AG09309 (cell line): ENCODE data around the gene CTNND1.
"Not testable (repeated sequence)": the region's sequence is repeated elsewhere in the genome, so short reads cannot be mapped to it uniquely, and the experiment has no call there.

ENCODE experiments used
- DNase-seq: peaks from one replicate; pipeline ENCODE4 v3.0.0-alpha.2; 2010; ENCODE audit warnings: low read depth
- H3K4me3 ChIP-seq: 2 replicates; pipeline ENCODE4 v1.5.1; 2011; ENCODE audit warnings: mild to moderate bottlenecking, low read depth, low read length, moderate library complexity; ENCODE audit not compliant: control insufficient read depth
- CTCF ChIP-seq: IDR thresholded peaks from 2 replicates; pipeline ENCODE4 v1.5.1; 2011; ENCODE audit warnings: mild to moderate bottlenecking, low read depth, low read length, inconsistent platforms; ENCODE audit not compliant: insufficient read depth, control insufficient read depth; ENCODE audit errors: missing control alignments

Gene CTNND1

GRCh38 chr11:57815476-57815875 lies 53.9 kb downstream of the CTNND1 start:
- no peak for TF ChIP-seq CTCF
- H3K4me3 ChIP-seq = no peak overlapping the region
- DNase-seq = no peak

DNA sequence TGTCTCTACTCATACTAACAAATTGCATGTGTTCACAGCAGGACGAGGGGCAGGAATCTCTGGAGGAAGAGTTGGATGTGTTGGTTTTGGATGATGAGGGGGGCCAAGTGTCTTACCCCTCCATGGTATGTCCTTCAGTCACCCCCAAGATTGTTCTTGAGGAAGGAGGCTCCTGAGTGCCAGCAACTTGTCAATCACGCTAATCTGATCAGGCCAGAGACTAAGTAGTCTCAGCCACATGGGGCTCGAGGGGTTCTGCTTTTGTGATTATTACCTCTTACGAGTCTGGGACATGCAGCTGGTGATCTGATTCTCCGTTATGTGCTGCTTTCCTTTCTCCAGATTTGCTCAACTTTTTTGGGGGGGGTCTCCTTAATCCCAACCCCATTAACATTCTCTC lies 54.3 kb downstream of the CTNND1 start:
- no peak for TF ChIP-seq CTCF
- no peak for DNase-seq

DNA sequence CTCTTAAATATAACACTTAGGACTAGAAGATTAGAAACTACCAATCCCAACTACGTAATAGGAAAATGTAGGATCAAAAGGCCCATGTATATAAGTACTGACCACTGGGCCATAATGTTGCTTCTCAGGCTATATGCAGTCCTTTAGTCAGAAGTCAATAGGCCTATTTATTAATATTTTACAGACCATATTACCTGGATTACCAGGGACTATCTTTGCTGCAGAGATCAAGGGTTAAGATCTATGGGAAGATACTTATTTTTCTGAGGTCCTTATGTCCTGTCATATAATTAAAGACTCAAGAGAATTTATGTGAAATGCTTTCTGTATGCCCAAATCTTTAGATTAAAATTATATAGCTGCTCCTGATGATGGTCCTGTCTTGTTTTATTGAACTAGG lies 57.2 kb downstream of the CTNND1 start:
- no peak overlapping the region for H3K4me3 ChIP-seq
- DNase-seq = no peak
- TF ChIP-seq CTCF = no peak

More for the DNA sequence above, 54.3 kb downstream of the CTNND1 start:
- H3K4me3 ChIP-seq = no peak overlapping the region

GRCh38 chr11:57819252-57819979 lies 57.8 kb downstream of the CTNND1 start:
- H3K4me3 ChIP-seq = no peak overlapping the region
- no peak for TF ChIP-seq CTCF
- DNase-seq = no peak

DNA sequence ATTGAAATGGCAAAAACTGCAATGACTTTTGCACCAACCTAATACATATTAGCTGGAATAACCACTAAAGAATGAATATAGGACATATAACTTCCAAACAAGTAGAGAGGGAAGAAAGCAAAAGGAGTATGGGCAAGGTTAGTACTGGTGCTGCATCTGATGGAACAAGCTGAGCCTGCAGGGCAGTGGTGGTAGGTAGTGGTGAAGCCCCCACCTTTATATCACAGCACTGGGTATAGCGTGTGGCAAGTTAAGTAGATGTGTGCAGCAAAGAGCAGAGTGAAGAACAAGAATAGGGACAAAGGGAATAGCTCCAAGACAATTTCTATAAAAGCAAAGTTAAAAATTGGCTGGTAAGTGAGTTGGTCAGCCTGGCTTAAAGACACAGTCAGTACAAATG lies 62.3 kb downstream of the CTNND1 start:
- H3K4me3 ChIP-seq = no peak overlapping the region
- no peak for TF ChIP-seq CTCF
- DNase-seq = no peak

- DNase-seq = no peak
- H3K4me3 ChIP-seq = no peak overlapping the region
- no peak for TF ChIP-seq CTCF
Measured at GRCh38 chr11:57834852-57835251, 73.2 kb downstream of the CTNND1 start.

- not testable (repeated sequence) for H3K4me3 ChIP-seq, DNase-seq
Measured at GRCh38 chr11:57838609-57839008, 77.0 kb downstream of the CTNND1 start.
